ENCODE results near the gene DHH.

DHH gene

GRCh38 chr12:49086116-49086515, 8.5 kb downstream of the DHH start:
- TF ChIP-seq CTCF (IDR thresholded peaks at IDR 0.05; ENCODE audit: low read depth, low read length): no peak

GRCh38 chr12:49084438-49084837, 10.2 kb downstream of the DHH start:
- Histone ChIP-seq H3K36me3 (no peaks in the 10 kb centered on the region), H3K4me1 (peaks cover 3% of the 10 kb centered on the region; the same call in 1 of the 2 replicates), H3K27me3 (peaks cover 6% of the 10 kb centered on the region; the same call in 1 of the 2 replicates), H3K4me3 (ENCODE audit: low read depth, low read length) (no peak overlapping the region), H3K9me3 (no peaks in the 10 kb centered on the region)
- no peak for DNase-seq
- TF ChIP-seq CTCF (IDR thresholded peaks at IDR 0.05; ENCODE audit: low read depth, low read length): no peak

More at GRCh38 chr12:49086116-49086515, 8.5 kb downstream of the DHH start:
- no peak for DNase-seq
- peaks cover 23% of the 10 kb centered on the region for H3K27me3 ChIP-seq
- H3K4me3 ChIP-seq (ENCODE audit: low read depth, low read length): no peak overlapping the region
- no peaks in the 10 kb centered on the region for H3K9me3 ChIP-seq
- H3K36me3 ChIP-seq: no peaks in the 10 kb centered on the region
- peaks cover 3% of the 10 kb centered on the region; the same call in 1 of the 2 replicates for H3K4me1 ChIP-seq

- H3K9me3 ChIP-seq: no peaks in the 10 kb centered on the region
- H3K36me3 ChIP-seq: no peaks in the 10 kb centered on the region
- DNase-seq: no peak
- H3K4me3 ChIP-seq (ENCODE audit: low read depth, low read length): no peak overlapping the region
- H3K4me1 ChIP-seq: no peaks in the 10 kb centered on the region
- H3K27me3 ChIP-seq: no peaks in the 10 kb centered on the region
- no peak for TF ChIP-seq CTCF (IDR thresholded peaks at IDR 0.05; ENCODE audit: low read depth, low read length)
Measured at GRCh38 chr12:49079793-49080192, 14.8 kb downstream of the DHH start.

GRCh38 chr12:49070971-49071370, 23.6 kb downstream of the DHH start:
- DNase-seq: no peak
- H3K36me3 ChIP-seq: no peaks in the 10 kb centered on the region
- no peaks in the 10 kb centered on the region for H3K9me3 ChIP-seq
- no peak for TF ChIP-seq CTCF (IDR thresholded peaks at IDR 0.05; ENCODE audit: low read depth, low read length)
- no peaks in the 10 kb centered on the region for H3K4me1 ChIP-seq
- H3K27me3 ChIP-seq: no peaks in the 10 kb centered on the region
- no peak overlapping the region for H3K4me3 ChIP-seq (ENCODE audit: low read depth, low read length)

GRCh38 chr12:49069507-49070346, 24.9 kb downstream of the DHH start, which contains the start of gene RHEBL1:
Gene RHEBL1 (minus strand): TSS chr12:49069979. CDS start chr12:49069785, 194 bp downstream.
- no peak for TF ChIP-seq CTCF (IDR thresholded peaks at IDR 0.05; ENCODE audit: low read depth, low read length)
- no peaks in the 10 kb centered on the region for H3K4me1 ChIP-seq
- peak; percentile 100 for DNase-seq
- peak within 1 kb of the TSS; percentile 89 for H3K4me3 ChIP-seq (ENCODE audit: low read depth, low read length)
- H3K27me3 ChIP-seq: no peaks in the 10 kb centered on the region
- no peaks in the 10 kb centered on the region for H3K9me3 ChIP-seq
- no peaks in the 10 kb centered on the region for H3K36me3 ChIP-seq

GRCh38 chr12:49068879-49069506, 25.6 kb downstream of the DHH start:
- H3K4me3 ChIP-seq (ENCODE audit: low read depth, low read length): peak overlapping the region; percentile 89
- no peak for DNase-seq
- no peaks in the 10 kb centered on the region for H3K27me3 ChIP-seq
- no peaks in the 10 kb centered on the region for H3K4me1 ChIP-seq
- TF ChIP-seq CTCF (IDR thresholded peaks at IDR 0.05; ENCODE audit: low read depth, low read length): no peak
- no peaks in the 10 kb centered on the region for H3K36me3 ChIP-seq
- H3K9me3 ChIP-seq: no peaks in the 10 kb centered on the region
